Umbilical cord (tissue), 2 donors: ENCODE data around the gene METAP2. TPM values are rescaled to one million over a fixed set of nuclear protein-coding genes. Genes with fewer than 3 reads are reported as not detected.

Experiments
- DNase-seq: peaks from one replicate; pipeline ENCODE4 v3.0.0-alpha.2; 2015; ENCODE audit warnings: low spot score
- total RNA-seq: library from RNA; depleted of rRNA; stranded (reverse); fragments of >200 nt; gene quantifications from one replicate; pipeline ENCODE4 v1.2.3, GENCODE V29; 2014; ENCODE audit warnings: low replicate concordance; ENCODE audit not compliant: insufficient read depth

METAP2 gene
- total RNA-seq, 1 donor from 2014 or later = 61.4 TPM

- DNase-seq = no peak
Observed at GRCh38 chr12:95549392-95550084, 75.6 kb downstream of the METAP2 start.

GRCh38 chr12:95551305-95551704, 77.4 kb downstream of the METAP2 start, which contains the start of gene USP44:
Gene USP44, minus strand, starts transcription at chr12:95551476. Its CDS starts 17,220 bp downstream, at chr12:95534256.
- no peak for DNase-seq

GRCh38 chr12:95551913-95552516, 78.1 kb downstream of the METAP2 start:
- DNase-seq = no peak

- no peak for DNase-seq
Observed at GRCh38 chr12:95553197-95553943, 79.4 kb downstream of the METAP2 start.

- DNase-seq = no peak
Observed at GRCh38 chr12:95554532-95555071, 80.7 kb downstream of the METAP2 start.

GRCh38 chr12:95557625-95558024, 83.7 kb downstream of the METAP2 start:
- DNase-seq = no peak

Other genes with a start within 250 kb of the METAP2 start
- gene USP44, start 77.3 kb downstream of the METAP2 start, total RNA-seq = 3.9 TPM